ENCODE measurements around the gene SLC11A1.

Gene SLC11A1

GRCh38 chr2:218381916-218382366 is at the start of gene SLC11A1:
SLC11A1 (plus strand) TSS chr2:218382273; CDS start chr2:218382369, 96 bp downstream.
- no peak for DNase-seq

- no peak for DNase-seq
These were observed 49.8 kb upstream of the SLC11A1 start for GRCh38 chr2:218332288-218332687.

GRCh38 chr2:218332920-218333645 is 49.0 kb upstream of the SLC11A1 start:
- no peak for DNase-seq

- DNase-seq = no peak
These were observed 47.5 kb upstream of the SLC11A1 start for GRCh38 chr2:218334531-218334930.

GRCh38 chr2:218340656-218341055 is 41.4 kb upstream of the SLC11A1 start:
- no peak for DNase-seq

GRCh38 chr2:218341381-218341780 is 40.7 kb upstream of the SLC11A1 start:
- no peak for DNase-seq

GRCh38 chr2:218342837-218343236 is 39.2 kb upstream of the SLC11A1 start:
- DNase-seq = no peak

GRCh38 chr2:218343591-218343990 is 38.5 kb upstream of the SLC11A1 start:
- peak; percentile 49 for DNase-seq

- DNase-seq = no peak
These were observed 37.9 kb upstream of the SLC11A1 start for GRCh38 chr2:218344090-218344754.

- DNase-seq = no peak
These were observed 37.2 kb upstream of the SLC11A1 start for GRCh38 chr2:218344755-218345417.

GRCh38 chr2:218345491-218346236 is 36.4 kb upstream of the SLC11A1 start:
- no peak for DNase-seq

GRCh38 chr2:218347172-218347571 is 34.9 kb upstream of the SLC11A1 start:
- DNase-seq = no peak

- DNase-seq = no peak
These were observed 28.0 kb upstream of the SLC11A1 start for GRCh38 chr2:218354045-218354444.

- DNase-seq = no peak
These were observed 27.1 kb upstream of the SLC11A1 start for GRCh38 chr2:218354850-218355443.

GRCh38 chr2:218357236-218358177 is 24.6 kb upstream of the SLC11A1 start:
- no peak for DNase-seq

GRCh38 chr2:218360453-218360852 is 21.6 kb upstream of the SLC11A1 start:
- no peak for DNase-seq

- no peak for DNase-seq
These were observed 19.5 kb upstream of the SLC11A1 start for GRCh38 chr2:218362606-218363005.

GRCh38 chr2:218363736-218364135 is 18.3 kb upstream of the SLC11A1 start:
- no peak for DNase-seq

- no peak for DNase-seq
These were observed 17.9 kb upstream of the SLC11A1 start for GRCh38 chr2:218364196-218364595.

GRCh38 chr2:218366621-218367414 is 15.3 kb upstream of the SLC11A1 start:
- no peak for DNase-seq

Measured in EL (cell line).